IPS-18c (cell line): Measurements from ENCODE around the gene GPD1L.

Experiments used
- H3K4me3 ChIP-seq: 2 replicates; pipeline ENCODE4 v1.7.0; 2013; ENCODE audit warnings: low read depth, mild to moderate bottlenecking, low read length, moderate library complexity; ENCODE audit not compliant: insufficient read depth
- H3K9me3 ChIP-seq: one replicate; pipeline ENCODE4 v1.6.1; 2013; ENCODE audit warnings: mild to moderate bottlenecking, low read length, moderate library complexity; ENCODE audit not compliant: control insufficient read depth, insufficient read depth

Gene GPD1L

GRCh38 chr3:32123620-32124019, 17.2 kb downstream of the GPD1L start:
- Histone ChIP-seq H3K4me3 (no peak overlapping the region), H3K9me3 (no peaks in the 10 kb centered on the region)

GRCh38 chr3:32125012-32125411, 18.6 kb downstream of the GPD1L start:
- H3K4me3 ChIP-seq = no peak overlapping the region
- H3K9me3 ChIP-seq = no peaks in the 10 kb centered on the region

- Histone ChIP-seq H3K4me3 (no peak overlapping the region), H3K9me3 (no peaks in the 10 kb centered on the region)
Observed at GRCh38 chr3:32126305-32127015, 20.0 kb downstream of the GPD1L start.

GRCh38 chr3:32127219-32127826, 20.9 kb downstream of the GPD1L start:
- H3K9me3 ChIP-seq = no peaks in the 10 kb centered on the region
- H3K4me3 ChIP-seq = no peak overlapping the region

GRCh38 chr3:32128936-32129335, 22.5 kb downstream of the GPD1L start:
- Histone ChIP-seq H3K9me3 (no peaks in the 10 kb centered on the region), H3K4me3 (no peak overlapping the region)

- no peaks in the 10 kb centered on the region for H3K9me3 ChIP-seq
Observed at GRCh38 chr3:32129832-32130231, 23.4 kb downstream of the GPD1L start.

GRCh38 chr3:32132121-32132520, 25.7 kb downstream of the GPD1L start:
- Histone ChIP-seq H3K4me3 (no peak overlapping the region), H3K9me3 (no peaks in the 10 kb centered on the region)

More at GRCh38 chr3:32129832-32130231, 23.4 kb downstream of the GPD1L start:
- H3K4me3 ChIP-seq = no peak overlapping the region

- Histone ChIP-seq H3K9me3 (no peaks in the 10 kb centered on the region), H3K4me3 (no peak overlapping the region)
Observed at GRCh38 chr3:32132706-32133105, 26.3 kb downstream of the GPD1L start.

GRCh38 chr3:32136703-32137102, 30.3 kb downstream of the GPD1L start:
- H3K9me3 ChIP-seq = no peaks in the 10 kb centered on the region
- no peak overlapping the region for H3K4me3 ChIP-seq

- H3K9me3 ChIP-seq = no peaks in the 10 kb centered on the region
- H3K4me3 ChIP-seq = no peak overlapping the region
Observed at GRCh38 chr3:32137870-32138269, 31.4 kb downstream of the GPD1L start.

GRCh38 chr3:32138545-32139104, 32.2 kb downstream of the GPD1L start:
- no peak overlapping the region for H3K4me3 ChIP-seq

GRCh38 chr3:32140943-32141342, 34.5 kb downstream of the GPD1L start:
- no peak overlapping the region for H3K4me3 ChIP-seq
- no peaks in the 10 kb centered on the region for H3K9me3 ChIP-seq

More at GRCh38 chr3:32138545-32139104, 32.2 kb downstream of the GPD1L start:
- no peaks in the 10 kb centered on the region for H3K9me3 ChIP-seq

GRCh38 chr3:32143849-32144757, 37.7 kb downstream of the GPD1L start:
- Histone ChIP-seq H3K4me3 (no peak overlapping the region), H3K9me3 (no peaks in the 10 kb centered on the region)

- Histone ChIP-seq H3K4me3 (no peak overlapping the region), H3K9me3 (no peaks in the 10 kb centered on the region)
Observed at GRCh38 chr3:32146746-32147211, 40.4 kb downstream of the GPD1L start.

- Histone ChIP-seq H3K4me3 (no peak overlapping the region), H3K9me3 (no peaks in the 10 kb centered on the region)
Observed at GRCh38 chr3:32147509-32147908, 41.1 kb downstream of the GPD1L start.

- Histone ChIP-seq H3K9me3 (no peaks in the 10 kb centered on the region), H3K4me3 (no peak overlapping the region; the same call in 1 of the 2 replicates)
Observed at GRCh38 chr3:32147933-32148332, 41.5 kb downstream of the GPD1L start.

GRCh38 chr3:32148351-32148750, 41.9 kb downstream of the GPD1L start:
- H3K9me3 ChIP-seq = no peaks in the 10 kb centered on the region
- H3K4me3 ChIP-seq = no peak overlapping the region; the same call in 1 of the 2 replicates
